H9 (cell line): ENCODE measurements around the gene OCRL. TPM values are rescaled to one million over a fixed set of nuclear protein-coding genes. Genes with fewer than 3 reads are reported as not detected.

Experiments
- DNase-seq: peaks from one replicate; pipeline ENCODE4 v3.0.0-alpha.2; 2017
- H2AFZ ChIP-seq: one replicate; pipeline ENCODE4 v1.6.1; 2013; ENCODE audit warnings: mild to moderate bottlenecking, low read length, control low read depth, moderate library complexity
- H2AK5ac ChIP-seq: 2 replicates; pipeline ENCODE4 v1.6.1; 2013; ENCODE audit warnings: low read length, control low read depth, mixed read lengths; ENCODE audit not compliant: insufficient read length
- H2BK120ac ChIP-seq: one replicate; pipeline ENCODE4 v1.6.1; 2013; ENCODE audit warnings: low read depth, mild to moderate bottlenecking, low read length, control low read depth, inconsistent platforms; ENCODE audit not compliant: poor library complexity, severe bottlenecking
- H2BK12ac ChIP-seq: 2 replicates; pipeline ENCODE4 v1.6.1; 2013; ENCODE audit warnings: low read length, control low read depth, mixed read lengths, low read depth; ENCODE audit not compliant: insufficient read length
- H2BK15ac ChIP-seq: 2 replicates; pipeline ENCODE4 v1.6.1; 2013; ENCODE audit warnings: low read depth, low read length, control low read depth
- H2BK20ac ChIP-seq: one replicate; pipeline ENCODE4 v1.6.1; 2013; ENCODE audit warnings: low read depth, mild to moderate bottlenecking, low read length, control low read depth, inconsistent platforms; ENCODE audit not compliant: poor library complexity, severe bottlenecking
- H2BK5ac ChIP-seq: 2 replicates; pipeline ENCODE4 v1.6.1; 2013; ENCODE audit warnings: low read length, control low read depth, mixed read lengths; ENCODE audit not compliant: insufficient read length
- H3K14ac ChIP-seq: 2 replicates; pipeline ENCODE4 v1.6.1; 2013; ENCODE audit warnings: low read length, control low read depth; ENCODE audit not compliant: insufficient read depth
- H3K18ac ChIP-seq: 2 replicates; pipeline ENCODE4 v1.6.1; 2013; ENCODE audit warnings: low read depth, mild to moderate bottlenecking, mixed read lengths, low read length, control low read depth; ENCODE audit not compliant: insufficient read length
- H3K23ac ChIP-seq: 2 replicates; pipeline ENCODE4 v1.6.1; 2013; ENCODE audit warnings: low read length, control low read depth, mixed read lengths, low read depth; ENCODE audit not compliant: insufficient read length
- H3K23me2 ChIP-seq: 2 replicates; pipeline ENCODE4 v1.6.1; 2013; ENCODE audit warnings: low read depth, mild to moderate bottlenecking, mixed read lengths, low read length, control low read depth; ENCODE audit not compliant: insufficient read length, poor library complexity, severe bottlenecking
- H3K27ac ChIP-seq: 2 replicates; pipeline ENCODE4 v1.5.1; 2013; ENCODE audit warnings: low read length, control low read depth, mixed read lengths, low read depth; ENCODE audit not compliant: insufficient read length
- H3K27me3 ChIP-seq: 2 replicates; pipeline ENCODE4 v1.6.1; 2013; ENCODE audit warnings: low read length, control low read depth, inconsistent platforms; ENCODE audit not compliant: insufficient read depth
- H3K4ac ChIP-seq: 2 replicates; pipeline ENCODE4 v1.6.1; 2013; ENCODE audit warnings: low read depth, mild to moderate bottlenecking, control low read depth, inconsistent platforms, low read length, moderate library complexity
- H3K4me1 ChIP-seq: 2 replicates; pipeline ENCODE4 v1.6.1; 2013; ENCODE audit warnings: low read length, control low read depth, inconsistent platforms; ENCODE audit not compliant: insufficient read depth
- H3K4me2 ChIP-seq: 2 replicates; pipeline ENCODE4 v1.6.1; 2013; ENCODE audit warnings: low read length, control low read depth, mixed read lengths; ENCODE audit not compliant: insufficient read length, insufficient read depth
- H3K56ac ChIP-seq: 2 replicates; pipeline ENCODE4 v1.6.1; 2013; ENCODE audit warnings: low read depth, mild to moderate bottlenecking, mixed read lengths, low read length, control low read depth; ENCODE audit not compliant: insufficient read length
- H3K79me1 ChIP-seq: 2 replicates; pipeline ENCODE4 v1.6.1; 2013; ENCODE audit warnings: low read depth, mild to moderate bottlenecking, moderate library complexity, low read length, control low read depth, inconsistent platforms; ENCODE audit not compliant: insufficient read depth, poor library complexity, severe bottlenecking
- H3K79me2 ChIP-seq: 2 replicates; pipeline ENCODE4 v1.6.1; 2013; ENCODE audit warnings: low read length, control low read depth, inconsistent platforms; ENCODE audit not compliant: insufficient read depth
- H3K9ac ChIP-seq: 2 replicates; pipeline ENCODE4 v1.6.1; 2013; ENCODE audit warnings: low read length, control low read depth, mixed read lengths; ENCODE audit not compliant: insufficient read length; ENCODE audit errors: extremely low read depth
- H3K9me3 ChIP-seq: one replicate; pipeline ENCODE4 v1.6.1; 2013; ENCODE audit warnings: low read depth, low read length, inconsistent platforms; ENCODE audit not compliant: control insufficient read depth
- H3T11ph ChIP-seq: one replicate; pipeline ENCODE4 v1.6.1; 2013; ENCODE audit warnings: mild to moderate bottlenecking, low read length, control low read depth, inconsistent platforms
- H4K20me1 ChIP-seq: one replicate; pipeline ENCODE4 v1.6.1; 2013; ENCODE audit not compliant: control insufficient read depth, insufficient read length, insufficient read depth
- H4K5ac ChIP-seq: 2 replicates; pipeline ENCODE4 v1.6.1; 2013; ENCODE audit warnings: low read depth, mild to moderate bottlenecking, mixed read lengths, low read length, control low read depth; ENCODE audit not compliant: insufficient read length
- H4K8ac ChIP-seq: replicated peaks from 2 replicates; pipeline ENCODE4 v1.6.1; 2013; ENCODE audit warnings: low read length, control low read depth, mixed read lengths, low read depth; ENCODE audit not compliant: insufficient read length
- H4K91ac ChIP-seq: 2 replicates; pipeline ENCODE4 v1.6.1; 2013; ENCODE audit warnings: low read depth, mild to moderate bottlenecking, moderate library complexity, mixed read lengths, low read length, control low read depth; ENCODE audit not compliant: insufficient read length
- H3K27ac Mint-ChIP-seq, 3 experiments: 2 replicates in 2 of 3; 3 replicates in 1 of 3; pipeline ENCODE4 v1.8.0; 2020 to 2021; ENCODE audit warnings: mixed read lengths in 3 of 3, mild to moderate bottlenecking in 1 of 3, moderate library complexity in 1 of 3
- H3K27me3 Mint-ChIP-seq: 2 replicates; pipeline ENCODE4 v1.8.0; 2021; ENCODE audit warnings: low read depth, mild to moderate bottlenecking, moderate library complexity, mixed read lengths
- H3K36me3 Mint-ChIP-seq, 3 experiments: 2 replicates in 2 of 3; 3 replicates in 1 of 3; pipeline ENCODE4 v1.8.0; 2020 to 2021; ENCODE audit warnings: low read depth in 3 of 3, mixed read lengths in 3 of 3; ENCODE audit not compliant: insufficient read depth in 1 of 3
- H3K4me1 Mint-ChIP-seq, 2 experiments: 2 replicates each; pipeline ENCODE4 v1.8.0; 2020; ENCODE audit warnings: mixed read lengths in 2 of 2
- H3K4me3 Mint-ChIP-seq, 2 experiments: 2 replicates in 1 of 2; 3 replicates in 1 of 2; pipeline ENCODE4 v1.8.0; 2020 to 2021; ENCODE audit warnings: mild to moderate bottlenecking in 2 of 2, mixed read lengths in 2 of 2, moderate library complexity in 1 of 2
- H3K9me3 Mint-ChIP-seq, 2 experiments: 2 replicates in 1 of 2; 3 replicates in 1 of 2; pipeline ENCODE4 v1.8.0; 2020; ENCODE audit warnings: mild to moderate bottlenecking in 2 of 2, mixed read lengths in 2 of 2, moderate library complexity in 1 of 2
- WGBS: extraction: QIAGEN DNeasy Blood & Tissue Kit; methylation state at CpG from one replicate; pipeline ENCODE4 v1.1.7; 2013; ENCODE audit warnings: missing lambda C conversion rate, low lambda C conversion rate, mixed read lengths; ENCODE audit not compliant: insufficient read length; ENCODE audit errors: extremely low coverage; 5-methylcytosine and 5-hydroxymethylcytosine counted together
- total RNA-seq: library from RNA; stranded (reverse); gene quantifications from 2 replicates; pipeline ENCODE4 v1.2.1, GENCODE V29; 2021
- TF ChIP-seq, protein P1 (sequence below): fragments of 200-600 bp; sonication (generic); conservative IDR thresholded peaks from 3 replicates; pipeline ENCODE4 v1.8.0; 2021; ENCODE audit warnings: antibody characterized with exemption, mild to moderate bottlenecking

OCRL gene
- total RNA-seq, 1 experiment from 2014 or later: 31.4 TPM

DNA sequence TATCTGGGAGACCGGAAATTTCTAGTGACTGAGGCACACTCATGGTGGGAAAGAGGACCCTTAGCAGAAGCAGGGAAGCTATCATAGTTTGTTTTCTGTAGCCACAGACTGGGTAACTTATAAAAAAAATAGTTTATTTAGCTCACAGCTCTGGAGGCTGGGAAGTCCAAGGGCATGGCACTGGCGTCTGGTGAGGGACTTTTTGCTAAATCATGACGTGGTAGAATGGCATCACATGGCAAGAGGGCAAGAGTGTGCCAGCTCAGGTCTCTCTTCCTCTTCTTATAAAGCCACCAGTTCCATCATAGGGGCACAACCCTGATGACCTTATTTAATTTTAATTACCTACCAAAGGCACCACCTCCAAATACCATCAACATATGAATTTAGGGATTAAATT lies 101.4 kb downstream of the OCRL start:
- Histone ChIP-seq H3K4me1 (no peaks in the 10 kb centered on the region), H4K20me1 (no peaks in the 10 kb centered on the region), H3K18ac (no peak overlapping the region), H4K91ac (no peak overlapping the region), H4K8ac (no peak overlapping the region), H2BK12ac (no peak overlapping the region), H3K79me2 (no peaks in the 10 kb centered on the region), H2BK5ac (no peak overlapping the region), H3K23ac (no peak overlapping the region), H3K79me1 (no peaks in the 10 kb centered on the region), H2AK5ac (no peak overlapping the region), H3K4me2 (no peak overlapping the region), H3K4ac (no peak overlapping the region), H3K56ac (no peak overlapping the region), H3K9ac (no peak overlapping the region), H3T11ph (no peak overlapping the region), H3K27me3 (no peaks in the 10 kb centered on the region), H3K23me2 (no peaks in the 10 kb centered on the region), H3K27ac (no peak overlapping the region), H2BK120ac (no peak overlapping the region), H3K9me3 (no peaks in the 10 kb centered on the region), H2BK20ac (no peak overlapping the region), H2BK15ac (no peak overlapping the region), H2AFZ (no peak overlapping the region), H3K14ac (no peak overlapping the region), H4K5ac (no peak overlapping the region)
- TF ChIP-seq, protein P1, sequence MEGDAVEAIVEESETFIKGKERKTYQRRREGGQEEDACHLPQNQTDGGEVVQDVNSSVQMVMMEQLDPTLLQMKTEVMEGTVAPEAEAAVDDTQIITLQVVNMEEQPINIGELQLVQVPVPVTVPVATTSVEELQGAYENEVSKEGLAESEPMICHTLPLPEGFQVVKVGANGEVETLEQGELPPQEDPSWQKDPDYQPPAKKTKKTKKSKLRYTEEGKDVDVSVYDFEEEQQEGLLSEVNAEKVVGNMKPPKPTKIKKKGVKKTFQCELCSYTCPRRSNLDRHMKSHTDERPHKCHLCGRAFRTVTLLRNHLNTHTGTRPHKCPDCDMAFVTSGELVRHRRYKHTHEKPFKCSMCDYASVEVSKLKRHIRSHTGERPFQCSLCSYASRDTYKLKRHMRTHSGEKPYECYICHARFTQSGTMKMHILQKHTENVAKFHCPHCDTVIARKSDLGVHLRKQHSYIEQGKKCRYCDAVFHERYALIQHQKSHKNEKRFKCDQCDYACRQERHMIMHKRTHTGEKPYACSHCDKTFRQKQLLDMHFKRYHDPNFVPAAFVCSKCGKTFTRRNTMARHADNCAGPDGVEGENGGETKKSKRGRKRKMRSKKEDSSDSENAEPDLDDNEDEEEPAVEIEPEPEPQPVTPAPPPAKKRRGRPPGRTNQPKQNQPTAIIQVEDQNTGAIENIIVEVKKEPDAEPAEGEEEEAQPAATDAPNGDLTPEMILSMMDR: no peak
- WGBS: no CpG with 5 or more reads among the region's 3 CpGs
- no peak for DNase-seq
- Mint-ChIP-seq H3K36me3 (peaks cover 0 to 2% (median 0%) of the 10 kb centered on the region in 3 experiments; a peak in 1 of 7 replicates), H3K4me1 (peaks cover 0 to 3% of the 10 kb centered on the region in 2 experiments; a peak in 1 of 4 replicates), H3K4me3 (no peak overlapping the region), H3K9me3 (peaks cover 8 to 56% of the 10 kb centered on the region in 2 experiments; a peak in 3 of 5 replicates), H3K27me3 (peaks cover 49% of the 10 kb centered on the region), H3K27ac (no peak overlapping the region)
